GM18511 (cell line): ENCODE data around the gene PTPRC.

Experiments
- ATAC-seq: cut with Tn5 transposase; IDR thresholded peaks from one replicate; pipeline ENCODE4 v1.9.1; 2021; ENCODE audit warnings: mild to moderate bottlenecking, moderate library complexity; ENCODE audit not compliant: unreplicated experiment

Gene PTPRC

DNA sequence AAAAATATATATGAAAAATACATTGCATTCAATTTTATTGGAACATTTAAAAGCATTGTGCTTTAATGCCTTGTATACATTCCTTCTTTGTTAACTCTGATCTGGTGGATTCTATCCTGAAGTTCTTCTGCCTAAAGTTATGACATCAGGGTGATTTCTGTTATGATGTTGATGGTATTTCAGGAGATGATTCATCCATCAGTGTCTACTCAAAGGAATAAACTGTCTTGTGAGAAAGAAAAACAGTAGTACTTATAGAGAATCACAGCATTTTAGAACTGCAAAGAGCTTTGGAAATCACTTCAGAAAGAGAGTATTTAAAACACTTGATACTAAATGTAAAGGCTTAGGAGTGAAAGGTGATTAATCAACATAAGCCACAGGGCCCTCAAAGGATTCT, 155.7 kb downstream of the PTPRC start:
- no peak for ATAC-seq

- ATAC-seq: no peak
These were observed 158.8 kb downstream of the PTPRC start for GRCh38 chr1:198797656-198798055.

DNA sequence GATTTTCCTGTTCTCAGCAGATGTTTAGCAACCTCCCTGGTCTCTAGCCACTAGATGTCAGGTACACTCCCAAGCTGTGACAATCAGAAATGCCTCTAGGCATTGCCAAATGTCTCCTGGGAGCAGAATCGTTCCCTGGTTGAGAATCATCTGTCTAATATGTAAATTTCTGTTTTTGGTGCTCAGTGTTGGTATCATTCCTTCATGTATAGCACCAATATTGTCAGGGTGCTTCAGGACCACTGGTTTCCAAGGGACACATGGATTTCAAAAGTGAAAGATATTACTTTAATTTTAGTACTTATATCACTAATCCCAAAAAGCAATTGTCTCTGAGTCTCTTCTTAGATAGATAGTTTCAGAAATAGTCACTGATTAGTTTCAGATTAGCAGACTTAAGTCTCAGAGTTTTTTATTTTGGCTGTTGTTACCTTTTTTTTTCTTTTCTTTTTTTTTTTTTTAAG, 160.1 kb downstream of the PTPRC start:
- ATAC-seq: peak; percentile 87

GRCh38 chr1:198805498-198806151, 166.8 kb downstream of the PTPRC start:
- ATAC-seq: no peak

GRCh38 chr1:198806861-198807260, 168.0 kb downstream of the PTPRC start:
- no peak for ATAC-seq
